Superior temporal gyrus (tissue), 1 donor: ENCODE measurements around the gene DUOX1.
"Not testable (repeated sequence)": the region's sequence is repeated elsewhere in the genome, so short reads cannot be mapped to it uniquely, and the experiment has no call there.

ENCODE experiments used
- DNase-seq: peaks from one replicate; pipeline ENCODE4 v3.0.0-alpha.2; 2016; ENCODE audit errors: extremely low spot score

Gene DUOX1

DNA sequence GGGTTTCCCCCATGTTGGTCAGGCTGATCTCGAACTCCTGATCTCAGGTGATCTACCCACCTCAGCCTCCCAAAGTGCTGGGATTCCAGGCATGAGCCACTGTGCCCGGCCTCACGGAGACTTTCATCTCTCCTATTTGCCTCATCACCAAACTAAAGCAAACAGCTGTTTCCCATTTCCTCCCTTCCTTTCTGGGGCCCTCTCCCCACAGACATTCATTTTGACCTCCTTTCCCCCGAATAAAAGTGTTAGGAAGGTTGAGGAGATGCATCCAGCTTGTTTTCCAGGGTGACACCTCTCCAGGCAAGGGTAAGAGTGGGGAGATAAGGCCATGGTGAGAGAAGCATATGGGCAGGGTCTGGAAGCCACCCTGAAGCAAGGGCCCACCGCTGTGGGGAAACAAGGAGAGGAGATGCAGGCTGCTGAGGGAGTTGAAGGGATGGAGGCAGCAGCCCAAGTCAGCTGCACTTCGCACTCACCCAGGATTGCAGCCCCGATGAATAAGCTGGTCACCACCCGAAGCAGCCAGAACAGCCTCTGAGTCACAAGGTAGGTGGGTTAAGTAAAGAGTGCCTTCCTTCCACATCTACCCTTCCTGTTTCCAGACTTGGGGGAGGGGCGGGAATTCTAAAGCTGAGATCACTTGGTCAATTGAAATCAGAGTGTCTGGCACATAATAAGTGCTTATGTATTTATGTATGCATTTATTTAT, 7.9 kb upstream of the DUOX1 start:
- DNase-seq: no peak

DNA sequence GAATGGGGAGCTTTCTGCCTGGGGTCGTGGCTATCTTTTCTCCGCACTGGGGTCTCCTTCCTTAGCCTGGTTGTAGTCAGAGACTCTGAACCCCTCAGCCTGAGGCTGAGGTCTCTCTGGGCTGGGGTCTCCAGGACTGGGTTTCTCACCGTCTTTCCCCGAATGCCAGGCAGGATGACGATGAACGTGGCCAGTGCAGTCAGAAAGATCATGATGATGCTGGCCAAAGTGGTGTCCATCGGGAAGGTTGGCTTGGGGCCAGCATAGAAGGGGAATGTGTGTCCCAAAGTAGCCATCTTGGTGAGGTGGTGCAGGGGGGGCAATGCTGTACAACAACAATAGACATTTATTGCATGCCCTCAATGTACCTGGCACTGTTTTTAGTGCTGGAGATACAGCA, 7.1 kb upstream of the DUOX1 start:
- no peak for DNase-seq

DNA sequence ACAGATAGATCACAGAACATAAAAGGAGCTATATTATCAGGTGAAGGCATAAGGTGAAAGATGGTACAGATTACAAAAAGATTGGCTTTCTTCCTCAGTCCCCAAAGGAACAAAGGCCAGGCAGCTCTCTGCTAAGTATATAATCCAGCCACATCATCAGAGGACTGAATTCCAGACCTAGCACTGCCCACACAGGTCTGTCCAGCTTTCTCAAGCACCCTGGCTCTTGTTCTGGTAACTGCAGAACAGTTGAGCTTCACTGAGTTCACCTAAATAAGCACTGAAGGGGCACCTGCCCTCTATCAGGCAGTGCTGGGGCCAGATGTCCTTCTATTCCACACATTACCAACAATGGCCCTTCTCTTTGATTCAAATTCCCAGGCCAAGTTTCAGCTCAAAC, 6.4 kb upstream of the DUOX1 start:
- no peak for DNase-seq

DNA sequence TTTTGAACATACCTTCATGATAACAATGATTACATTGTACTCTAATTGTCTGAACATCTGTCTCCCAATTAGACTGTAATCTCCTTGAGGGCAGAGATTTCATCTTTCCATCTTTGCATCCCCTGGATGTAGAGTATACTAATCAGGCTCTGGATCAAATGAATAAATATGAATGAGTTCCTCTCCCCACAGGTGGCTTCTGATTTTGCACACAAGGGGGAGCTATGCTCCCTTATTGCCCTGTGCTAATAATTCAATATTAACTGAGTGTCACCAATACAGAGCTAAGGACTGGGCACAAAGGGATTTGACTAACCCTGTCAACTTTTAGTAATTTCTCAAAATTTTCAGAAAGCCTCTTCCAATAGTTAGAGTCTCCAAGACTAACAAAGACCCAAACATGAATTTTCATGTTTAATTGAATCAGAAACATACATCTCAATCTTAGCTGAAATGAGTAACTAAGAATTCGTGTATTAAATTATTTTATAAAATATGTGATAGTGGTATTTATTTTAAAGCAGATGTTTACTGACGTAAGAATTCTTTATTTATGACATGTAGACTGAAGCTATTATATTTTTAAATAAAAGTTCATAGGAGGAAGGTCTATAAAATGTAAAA, 3.1 kb upstream of the DUOX1 start:
- no peak for DNase-seq

DNA sequence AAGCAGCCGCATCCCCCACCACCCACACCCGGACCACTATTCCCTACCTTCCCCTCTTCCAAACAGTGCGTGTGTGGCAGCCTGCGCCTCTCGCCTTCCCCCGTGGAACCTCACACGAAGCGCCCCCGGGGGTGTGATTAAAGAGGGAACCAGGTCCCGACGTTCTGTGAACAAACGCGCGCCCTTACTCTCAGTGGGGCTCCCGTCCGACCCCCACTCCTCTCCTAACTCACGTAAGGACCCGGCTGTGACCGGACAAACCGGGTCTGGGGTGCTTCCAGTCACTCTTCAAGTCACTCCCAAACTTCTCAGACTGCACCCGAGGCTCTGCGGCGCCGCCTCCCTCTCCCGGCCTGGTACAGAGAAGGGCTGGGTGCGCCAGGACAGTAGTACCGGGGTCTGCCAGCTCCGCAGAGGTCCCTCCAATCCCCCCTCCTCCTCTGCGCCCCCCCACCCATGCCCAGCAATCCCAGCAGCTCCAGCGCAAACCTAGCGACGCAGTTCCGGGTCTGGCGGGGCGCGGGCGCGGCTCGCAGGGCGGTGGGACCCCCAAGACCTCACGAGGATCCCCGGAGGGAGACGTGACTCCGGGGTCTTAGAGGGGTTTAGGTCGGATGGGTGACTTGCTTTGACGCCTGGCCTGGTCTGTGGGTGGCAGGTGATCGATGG, 689 bp upstream of the DUOX1 start:
- no peak for DNase-seq

DNA sequence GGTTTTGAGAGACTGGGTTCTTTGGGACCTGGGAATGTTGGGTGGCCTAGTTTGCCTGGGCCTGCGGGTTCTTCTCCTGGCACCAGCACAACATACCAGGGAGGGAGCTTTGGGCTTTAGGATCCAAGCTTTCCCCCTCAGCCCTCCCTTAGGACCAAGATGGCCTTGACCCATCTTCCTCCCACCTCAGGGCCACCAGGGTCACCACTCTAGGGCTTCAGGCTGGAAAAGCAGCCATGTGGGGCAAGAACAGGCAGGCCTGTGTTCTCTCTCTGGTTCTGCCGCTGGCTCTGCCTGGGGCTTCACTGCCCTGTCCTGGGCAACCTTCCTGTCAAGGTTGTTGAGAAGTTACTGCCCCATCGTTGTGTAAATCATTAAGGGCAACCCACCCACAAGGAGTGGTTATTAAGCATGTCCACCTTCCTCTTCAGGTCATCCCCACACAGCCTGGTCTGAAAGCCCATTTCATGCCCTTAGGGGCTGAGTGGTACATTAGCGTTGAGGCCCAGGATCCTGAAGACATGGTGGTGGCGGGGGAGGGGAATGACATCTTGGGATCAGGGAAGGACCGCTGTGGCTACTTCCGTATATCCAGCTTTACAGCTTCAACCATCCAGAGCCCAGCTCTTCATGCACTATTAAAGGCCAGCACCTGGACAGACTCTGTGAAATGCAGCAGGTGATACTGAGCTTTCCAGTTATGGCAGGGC, 652 bp downstream of the DUOX1 start:
- no peak for DNase-seq

DNA sequence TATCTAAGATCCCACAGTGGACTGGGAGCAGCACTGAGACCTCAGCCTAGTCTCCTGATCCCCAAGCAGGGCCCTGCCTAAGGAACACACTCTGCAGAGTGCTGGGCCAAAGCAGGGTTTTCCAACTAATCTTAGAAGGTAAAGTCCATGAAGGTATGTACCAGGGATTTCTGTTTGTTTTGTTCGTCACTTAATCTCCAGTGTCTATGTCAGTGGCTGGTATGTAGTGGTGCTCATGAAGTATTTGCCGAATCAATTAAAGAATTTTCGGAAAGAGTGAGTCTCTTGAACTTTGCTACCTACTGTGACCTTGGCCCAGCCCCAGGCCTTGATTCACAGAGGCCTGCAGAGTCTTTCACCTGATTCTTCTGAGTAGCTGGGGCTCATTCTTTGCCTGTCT, 1.7 kb downstream of the DUOX1 start:
- DNase-seq: no peak

DNA sequence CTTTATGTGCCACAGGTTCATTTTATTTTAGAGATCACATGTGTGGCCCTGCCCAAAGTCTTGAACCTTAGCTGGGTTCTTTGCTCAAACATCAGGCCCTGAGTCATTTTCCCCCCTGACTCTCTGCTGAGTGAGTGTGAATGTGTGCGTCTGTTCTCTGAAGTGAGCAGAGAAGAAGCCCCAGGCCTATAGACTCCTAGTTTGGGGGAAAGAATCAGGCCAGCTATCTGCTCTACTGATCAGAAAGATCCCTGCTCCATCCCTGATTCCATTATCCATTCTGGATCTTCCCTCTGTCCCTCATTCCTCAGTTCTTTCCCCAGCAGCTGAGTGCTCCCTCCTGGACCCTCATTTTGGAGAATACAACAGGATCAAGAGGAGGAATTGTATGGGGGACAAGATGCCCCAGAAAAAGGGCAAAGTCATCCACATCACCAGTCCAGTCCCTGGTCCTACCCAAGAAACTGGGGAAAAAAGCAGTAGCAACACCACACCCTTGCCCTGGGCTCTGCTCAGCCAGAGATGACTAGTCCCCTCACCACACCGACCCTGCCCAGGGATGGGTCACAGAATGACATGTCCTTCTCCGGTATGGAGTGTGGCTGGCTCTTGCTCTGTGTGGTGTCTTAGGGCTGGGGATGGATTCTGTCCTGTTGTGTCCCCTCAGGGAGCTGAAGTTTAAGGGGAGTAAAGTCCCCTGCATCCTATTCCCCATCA, 3.2 kb downstream of the DUOX1 start:
- no peak for DNase-seq

DNA sequence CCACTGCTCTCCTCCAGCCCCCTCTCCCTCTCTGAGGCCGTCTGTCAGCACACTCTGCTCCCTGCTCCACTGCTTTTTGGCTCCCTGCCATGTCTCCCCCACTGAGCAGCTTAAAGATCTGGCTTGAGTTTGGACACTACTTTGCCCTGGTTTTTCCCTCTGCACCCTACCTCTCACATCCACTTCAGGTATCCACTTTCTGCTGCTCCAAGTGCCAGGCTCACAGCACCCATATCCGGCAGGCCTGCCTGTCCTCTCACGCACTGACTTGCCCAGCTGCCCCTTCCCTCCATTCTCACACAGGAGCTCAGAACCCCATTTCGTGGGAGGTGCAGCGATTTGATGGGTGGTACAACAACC, 3.7 kb downstream of the DUOX1 start:
- DNase-seq: no peak

DNA sequence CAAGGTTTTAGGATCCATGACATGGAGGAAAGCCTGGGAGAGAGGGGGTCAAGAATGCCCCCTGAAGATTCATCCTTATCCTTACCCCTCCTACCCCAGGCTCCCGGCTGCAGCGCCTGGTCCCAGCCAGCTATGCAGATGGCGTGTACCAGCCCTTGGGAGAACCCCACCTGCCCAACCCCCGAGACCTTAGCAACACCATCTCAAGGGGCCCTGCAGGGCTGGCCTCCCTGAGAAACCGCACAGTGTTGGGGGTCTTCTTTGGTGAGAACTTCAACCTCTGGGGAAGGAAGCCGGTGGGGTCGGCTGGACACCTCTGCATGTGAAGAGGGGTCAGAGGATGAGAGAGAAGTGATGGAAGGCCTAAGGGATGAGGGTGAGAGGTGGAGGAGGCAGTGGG, 4.3 kb downstream of the DUOX1 start:
- DNase-seq: no peak

DNA sequence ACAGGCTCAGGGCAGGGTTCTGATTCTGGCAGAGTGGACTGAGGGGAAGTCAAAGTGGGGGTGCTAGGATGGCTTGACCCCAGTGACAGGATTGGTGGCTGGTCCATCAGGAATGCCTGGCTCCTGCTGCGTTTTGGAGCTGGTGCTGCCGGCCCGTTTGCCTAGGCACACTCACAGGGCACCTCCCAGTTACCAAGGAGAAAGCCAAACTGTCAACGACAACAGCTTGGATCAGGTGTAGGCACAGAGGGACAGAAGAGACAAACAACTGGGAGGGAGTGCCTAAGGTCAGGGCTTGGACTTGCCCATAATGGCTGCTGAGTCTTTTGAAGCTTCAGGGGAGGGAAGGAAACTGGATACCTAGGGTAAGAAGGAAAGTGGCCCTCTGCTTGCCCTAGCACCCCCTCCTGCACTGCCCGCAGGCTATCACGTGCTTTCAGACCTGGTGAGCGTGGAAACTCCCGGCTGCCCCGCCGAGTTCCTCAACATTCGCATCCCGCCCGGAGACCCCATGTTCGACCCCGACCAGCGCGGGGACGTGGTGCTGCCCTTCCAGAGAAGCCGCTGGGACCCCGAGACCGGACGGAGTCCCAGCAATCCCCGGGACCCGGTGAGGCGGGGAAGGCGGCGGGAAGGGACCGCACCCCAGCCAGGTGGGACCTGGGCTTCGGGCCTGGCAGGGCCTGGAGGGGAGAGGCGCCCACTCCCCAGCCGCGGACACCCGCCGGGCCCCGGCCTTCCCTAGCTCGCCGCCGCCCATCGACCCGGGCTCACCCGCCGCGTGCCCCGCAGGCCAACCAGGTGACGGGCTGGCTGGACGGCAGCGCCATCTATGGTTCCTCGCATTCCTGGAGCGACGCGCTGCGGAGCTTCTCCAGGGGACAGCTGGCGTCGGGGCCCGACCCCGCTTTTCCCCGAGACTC, 5.1 kb downstream of the DUOX1 start:
- no peak for DNase-seq

DNA sequence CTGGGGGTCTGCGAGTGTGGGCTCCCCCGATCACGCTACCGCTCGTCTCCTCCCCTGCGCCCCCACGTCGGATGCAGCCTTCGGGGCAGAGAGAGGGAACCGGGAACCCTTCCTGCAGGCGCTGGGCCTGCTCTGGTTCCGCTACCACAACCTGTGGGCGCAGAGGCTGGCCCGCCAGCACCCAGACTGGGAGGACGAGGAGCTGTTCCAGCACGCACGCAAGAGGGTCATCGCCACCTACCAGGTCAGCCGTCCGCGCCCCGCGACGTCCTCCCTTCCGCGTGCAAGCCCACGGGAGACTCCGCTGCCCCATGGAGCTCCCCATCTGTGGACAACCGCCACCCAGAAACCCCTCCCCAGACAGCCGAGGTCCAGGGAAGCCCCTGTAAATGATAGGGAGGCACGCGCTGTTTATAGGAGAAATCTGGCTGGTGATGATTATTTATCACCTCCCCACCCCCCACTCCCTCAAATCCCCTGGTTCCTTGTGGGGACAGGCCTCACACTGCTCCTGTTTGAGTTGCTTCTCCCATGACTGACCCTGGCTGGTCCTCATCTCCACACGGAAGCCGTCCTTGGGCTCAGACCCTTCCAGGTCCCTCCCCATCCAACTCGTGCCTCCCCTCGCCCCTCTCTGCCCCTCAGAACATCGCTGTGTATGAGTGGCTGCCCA, 6.0 kb downstream of the DUOX1 start:
- not testable (repeated sequence) for DNase-seq

DNA sequence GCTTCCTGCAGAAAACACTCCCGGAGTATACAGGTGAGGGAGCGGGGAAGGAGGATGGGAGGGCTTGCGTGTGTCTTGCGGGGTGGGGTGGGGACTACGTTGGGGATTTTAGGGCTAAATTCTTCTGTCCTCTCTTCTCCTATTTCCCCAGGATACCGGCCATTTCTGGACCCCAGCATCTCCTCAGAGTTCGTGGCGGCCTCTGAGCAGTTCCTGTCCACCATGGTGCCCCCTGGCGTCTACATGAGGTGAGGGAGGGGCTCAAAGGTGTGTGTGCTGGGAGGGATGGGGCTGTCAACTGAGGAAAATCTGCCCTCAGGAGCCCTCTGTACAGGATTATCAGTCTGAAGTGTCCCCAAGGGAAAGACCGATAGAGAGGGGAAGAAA, 6.6 kb downstream of the DUOX1 start:
- DNase-seq: no peak

DNA sequence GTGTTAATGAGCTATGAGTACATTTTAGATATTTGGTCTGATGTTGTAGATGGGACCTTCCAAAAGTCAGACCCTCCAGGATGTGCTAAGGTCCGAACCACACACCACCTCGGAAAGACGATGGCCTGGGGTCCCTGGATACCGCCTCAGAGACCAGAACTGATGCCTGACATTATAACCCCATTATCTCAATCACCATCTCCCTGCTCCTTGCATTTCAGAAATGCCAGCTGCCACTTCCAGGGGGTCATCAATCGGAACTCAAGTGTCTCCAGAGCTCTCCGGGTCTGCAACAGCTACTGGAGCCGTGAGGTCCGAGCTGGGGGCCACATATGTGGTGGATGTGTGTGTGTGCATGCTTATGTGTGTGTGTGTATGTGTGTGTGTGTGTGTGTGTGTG, 7.9 kb downstream of the DUOX1 start:
- DNase-seq: no peak

DNA sequence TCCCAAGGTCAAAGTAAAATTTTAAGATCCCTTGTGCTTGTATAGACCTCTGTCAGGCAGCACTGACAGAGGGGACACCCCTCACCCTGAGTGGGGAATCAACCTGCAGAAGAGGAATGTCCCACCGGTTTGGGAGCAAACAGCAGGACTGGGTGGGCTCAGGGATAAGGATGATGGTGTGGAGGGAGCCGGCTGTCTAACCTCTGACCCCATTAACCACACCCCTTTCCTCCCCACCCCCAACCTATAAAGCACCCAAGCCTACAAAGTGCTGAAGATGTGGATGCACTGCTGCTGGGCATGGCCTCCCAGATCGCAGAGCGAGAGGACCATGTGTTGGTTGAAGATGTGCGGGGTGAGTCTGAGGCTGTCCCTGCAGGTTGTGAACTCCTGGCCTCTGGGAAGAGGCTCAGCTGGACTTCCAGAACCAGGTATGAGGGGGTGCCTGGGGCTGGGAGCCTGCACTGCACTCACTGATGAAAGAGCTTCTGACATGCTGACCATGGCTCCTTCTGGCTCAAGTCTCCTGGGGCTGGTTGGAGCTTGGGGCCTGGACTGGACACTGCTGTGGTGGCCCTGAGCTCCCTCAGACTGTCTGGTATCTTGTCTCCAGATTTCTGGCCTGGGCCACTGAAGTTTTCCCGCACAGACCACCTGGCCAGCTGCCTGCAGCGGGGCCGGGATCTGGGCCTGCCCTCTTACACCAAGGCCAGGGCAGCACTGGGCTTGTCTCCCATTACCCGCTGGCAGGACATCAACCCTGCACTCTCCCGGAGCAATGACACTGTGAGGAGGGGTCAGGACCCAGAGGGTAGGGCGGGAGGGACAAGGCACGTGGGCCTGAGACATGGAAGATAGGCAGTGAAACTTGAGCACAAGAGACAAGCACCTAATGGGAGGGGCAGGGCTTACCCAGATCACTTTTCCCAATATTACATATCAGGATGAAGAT, 9.3 kb downstream of the DUOX1 start:
- no peak for DNase-seq

DNA sequence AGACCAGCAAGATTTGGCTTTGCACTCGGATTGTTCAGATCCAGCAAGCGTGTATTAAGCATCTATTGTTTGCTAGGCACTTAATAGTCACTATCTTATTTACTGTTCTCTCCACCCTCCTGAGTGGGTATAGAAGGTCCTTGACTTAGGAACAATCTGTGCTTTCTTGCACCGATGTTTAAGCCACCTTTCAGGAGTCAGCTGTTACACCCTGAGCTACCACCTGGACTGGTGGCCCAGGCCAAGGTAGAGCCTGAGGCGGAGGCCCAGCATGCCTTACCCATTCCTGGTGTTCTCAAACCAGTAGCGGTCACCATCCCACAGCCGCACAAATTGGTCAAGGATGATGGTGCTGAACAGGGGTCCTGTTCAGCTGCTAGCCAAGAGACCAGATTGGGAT, 10.0 kb downstream of the DUOX1 start:
- DNase-seq: no peak

DNA sequence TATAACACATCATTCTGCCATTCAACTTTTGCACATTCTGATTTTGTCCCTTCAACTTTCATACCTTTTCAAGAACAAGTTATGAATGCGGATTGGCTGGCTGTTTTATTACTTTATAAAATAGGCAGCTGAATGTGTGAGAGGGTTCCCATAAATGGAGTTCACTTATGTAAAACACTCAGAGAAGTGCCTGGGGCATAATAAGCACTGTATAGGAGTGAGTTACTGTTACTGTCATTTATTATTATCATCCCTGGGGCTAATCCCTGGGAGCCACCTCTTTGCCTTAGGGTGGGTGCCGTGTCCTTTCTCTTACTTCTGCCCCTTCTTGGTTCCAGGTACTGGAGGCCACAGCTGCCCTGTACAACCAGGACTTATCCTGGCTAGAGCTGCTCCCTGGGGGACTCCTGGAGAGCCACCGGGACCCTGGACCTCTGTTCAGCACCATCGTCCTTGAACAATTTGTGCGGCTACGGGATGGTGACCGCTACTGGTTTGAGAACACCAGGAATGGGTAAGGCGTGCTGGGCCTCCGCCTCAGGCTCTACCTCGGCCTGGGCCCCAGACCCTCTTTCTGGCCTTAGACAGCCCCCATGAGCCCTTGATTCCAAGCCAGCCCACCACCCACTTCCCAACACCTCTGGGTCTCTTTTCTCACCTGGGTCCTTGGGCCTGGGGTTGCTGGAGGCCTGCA, 10.9 kb downstream of the DUOX1 start:
- no peak for DNase-seq

DNA sequence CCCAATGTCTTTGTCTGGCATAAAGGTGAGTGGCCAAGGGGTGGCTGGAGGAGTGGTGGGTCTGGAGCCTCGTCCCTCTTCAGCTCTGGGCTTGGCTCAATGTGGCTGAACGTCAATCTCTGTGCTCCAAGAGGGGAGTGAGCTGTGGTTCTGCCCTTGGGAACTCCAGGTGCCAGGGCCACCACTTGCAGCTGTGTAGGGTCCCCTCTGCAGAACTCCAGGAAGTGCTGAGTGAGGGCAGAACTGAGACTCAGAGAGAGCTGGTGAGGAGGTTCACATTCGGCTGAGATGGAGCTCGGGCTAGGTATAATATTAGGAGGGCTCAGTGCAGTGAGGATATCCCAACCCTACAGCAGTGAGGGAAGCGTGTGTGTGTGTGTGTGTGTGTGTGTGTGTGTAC, 11.6 kb downstream of the DUOX1 start:
- no peak for DNase-seq

DNA sequence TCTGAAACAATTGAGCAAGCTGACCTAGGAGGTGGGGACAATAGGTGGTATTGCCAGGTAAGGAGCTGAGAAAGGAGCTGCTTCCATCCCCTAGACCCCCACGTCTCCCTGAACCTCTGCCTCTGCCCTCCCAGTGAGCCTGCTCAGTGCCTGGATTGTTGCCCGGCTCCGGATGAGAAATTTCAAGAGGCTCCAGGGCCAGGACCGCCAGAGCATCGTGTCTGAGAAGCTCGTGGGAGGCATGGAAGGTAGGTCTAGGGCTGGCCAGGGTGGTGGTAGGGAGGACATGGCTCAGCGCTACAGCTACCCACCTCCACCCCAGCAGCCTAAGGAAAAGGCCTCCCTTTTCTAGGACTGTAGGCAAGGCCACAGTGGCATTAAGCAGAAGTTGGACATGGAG, 13.3 kb downstream of the DUOX1 start:
- DNase-seq: no peak
